NCI-H2107 (cell line): ENCODE data around the gene DIDO1.
A peak's percentile ranks its signal among the peaks of the same experiment; 100 is the strongest.

ENCODE experiments used
- DNase-seq: peaks from one replicate; lab custom pipeline; 2025; lab: John Stamatoyannopoulos, UW

DIDO1 gene

DNA sequence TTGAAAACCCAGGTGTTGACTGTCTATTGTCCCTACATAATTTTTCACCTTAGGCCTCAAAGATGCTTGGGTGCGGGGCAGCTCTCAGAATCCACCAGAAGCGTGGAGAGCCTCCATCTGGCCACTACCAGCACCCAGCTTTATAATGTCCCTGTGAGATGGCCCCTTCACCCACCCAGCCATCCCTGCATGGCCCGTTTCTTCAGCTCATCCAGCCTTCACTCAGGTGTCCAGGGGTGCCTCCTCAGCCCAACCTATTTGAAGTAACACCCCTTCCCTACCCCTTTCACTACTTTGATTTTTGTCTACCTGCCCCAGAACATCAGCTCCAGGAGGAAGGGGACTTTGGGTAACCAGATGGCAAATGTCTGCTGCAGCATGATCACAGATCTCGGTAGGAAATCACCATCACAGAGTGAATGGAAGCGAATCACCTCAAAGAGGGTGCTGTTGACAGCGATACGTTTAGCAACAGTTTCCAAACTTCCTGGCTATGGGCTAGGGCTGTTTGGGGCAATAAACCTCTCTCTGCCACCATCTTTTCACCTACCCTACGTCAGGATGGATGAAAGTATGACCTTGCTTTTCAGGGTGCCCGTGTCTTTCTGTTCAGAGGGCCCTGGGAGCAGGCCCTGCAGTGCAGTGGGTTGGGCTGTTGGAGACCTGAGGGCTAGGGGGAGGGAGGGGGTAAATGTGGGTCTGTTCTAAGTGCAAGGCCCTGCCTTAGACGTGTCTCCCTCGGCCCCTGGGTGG, 25.0 kb upstream of the DIDO1 start:
- DNase-seq = no peak

DNA sequence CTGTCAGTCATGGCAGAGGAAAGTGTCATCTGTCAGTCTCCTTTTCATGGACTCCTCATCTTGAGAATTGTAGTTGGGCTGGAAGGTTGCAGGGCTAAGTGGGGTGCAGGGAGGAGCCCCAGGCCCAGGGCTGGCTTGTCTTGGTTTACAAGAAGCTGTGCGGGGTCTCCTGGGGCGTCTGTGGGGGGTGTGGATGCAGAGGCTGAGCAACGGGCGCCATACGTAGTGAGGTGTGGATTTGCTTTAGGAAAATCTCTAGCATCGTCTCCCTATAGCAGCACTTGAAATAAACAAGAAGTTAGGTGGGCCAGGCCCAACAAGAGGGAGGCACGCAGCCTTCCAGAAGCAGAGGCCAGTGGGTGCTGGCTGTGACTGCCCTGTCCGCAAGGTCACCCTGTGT, 24.4 kb upstream of the DIDO1 start:
- no peak for DNase-seq

- DNase-seq = no peak
Observed at GRCh38 chr20:62949962-62950361, 23.7 kb upstream of the DIDO1 start.

- DNase-seq = no peak
Observed at GRCh38 chr20:62949153-62949821, 23.0 kb upstream of the DIDO1 start.

- DNase-seq = no peak
Observed at GRCh38 chr20:62947532-62948300, 21.4 kb upstream of the DIDO1 start.

GRCh38 chr20:62946918-62947317, 20.6 kb upstream of the DIDO1 start:
- DNase-seq = no peak

DNA sequence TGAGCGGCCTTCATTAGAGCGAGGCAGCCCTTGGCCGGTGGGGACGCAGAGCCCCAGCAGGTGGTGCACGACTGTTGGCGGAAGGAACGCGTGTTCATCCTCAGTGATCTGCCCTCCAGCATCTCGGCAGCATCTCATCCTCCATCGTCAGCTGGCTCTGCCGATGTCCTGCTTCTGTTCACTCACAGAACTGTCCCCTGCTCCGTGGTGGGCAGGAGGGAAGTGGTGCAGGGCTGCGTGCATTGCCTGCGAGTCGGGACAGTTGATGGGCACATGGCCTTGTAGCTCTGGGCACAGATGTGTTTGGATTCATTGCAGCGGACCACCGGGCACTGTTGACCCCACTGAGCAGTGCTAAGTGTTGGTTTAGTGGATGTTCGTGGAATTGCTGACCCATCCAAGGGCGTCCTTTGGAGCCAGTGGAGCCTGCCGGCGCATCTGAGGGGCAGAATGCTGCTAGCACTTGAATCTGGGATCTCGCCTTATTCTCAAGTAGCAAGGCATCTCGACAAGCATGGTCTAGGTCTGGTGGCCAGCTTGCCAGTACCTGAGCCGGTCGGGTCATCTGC, 19.6 kb upstream of the DIDO1 start:
- no peak for DNase-seq

- no peak for DNase-seq
Observed at GRCh38 chr20:62944746-62945145, 18.4 kb upstream of the DIDO1 start.

GRCh38 chr20:62944184-62944583, 17.9 kb upstream of the DIDO1 start:
- DNase-seq = no peak

DNA sequence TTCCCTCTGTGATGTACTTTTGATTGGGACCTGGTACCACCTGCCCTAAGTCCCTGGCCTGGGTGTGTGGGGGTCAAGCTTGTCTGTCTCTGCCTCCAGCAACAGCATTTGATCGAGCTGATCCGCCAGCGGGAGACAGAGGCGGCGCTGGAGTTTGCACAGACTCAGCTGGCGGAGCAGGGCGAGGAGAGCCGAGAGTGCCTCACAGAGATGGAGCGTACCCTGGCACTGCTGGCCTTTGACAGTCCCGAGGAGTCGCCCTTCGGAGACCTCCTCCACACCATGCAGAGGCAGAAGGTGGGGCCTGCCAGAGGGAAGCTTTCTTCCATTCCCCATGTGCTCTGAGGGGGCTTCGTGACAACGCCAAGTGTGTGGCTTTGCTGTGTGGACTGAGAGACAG, 17.1 kb upstream of the DIDO1 start:
- DNase-seq = no peak

DNA sequence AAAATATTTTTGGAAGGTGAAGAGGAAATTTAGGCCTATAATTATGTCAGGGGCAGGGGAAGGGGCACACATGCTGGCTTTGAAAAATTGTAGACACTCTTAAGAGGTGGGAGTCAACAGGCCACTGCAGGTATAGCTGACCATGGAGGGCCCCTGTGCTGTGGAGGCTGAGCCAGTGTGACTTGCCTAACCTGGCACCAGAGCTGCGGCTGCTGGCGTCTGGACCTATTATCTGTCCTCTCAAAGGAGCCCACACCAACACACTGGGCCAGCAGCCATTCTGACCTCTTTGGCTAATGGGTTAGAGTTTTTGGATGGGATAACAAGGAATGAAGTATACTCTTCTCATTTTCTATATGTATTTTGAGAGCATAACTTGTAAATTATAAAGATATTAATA, 16.2 kb upstream of the DIDO1 start:
- no peak for DNase-seq

- no peak for DNase-seq
Observed at GRCh38 chr20:62941792-62942191, 15.5 kb upstream of the DIDO1 start.

- no peak for DNase-seq
Observed at GRCh38 chr20:62940875-62941274, 14.6 kb upstream of the DIDO1 start.

- no peak for DNase-seq
Observed at GRCh38 chr20:62938105-62938888, 12.0 kb upstream of the DIDO1 start, which contains the start of gene GID8. GID8 (plus strand) TSS chr20:62938147; CDS start chr20:62941503, 3,356 bp downstream.

DNA sequence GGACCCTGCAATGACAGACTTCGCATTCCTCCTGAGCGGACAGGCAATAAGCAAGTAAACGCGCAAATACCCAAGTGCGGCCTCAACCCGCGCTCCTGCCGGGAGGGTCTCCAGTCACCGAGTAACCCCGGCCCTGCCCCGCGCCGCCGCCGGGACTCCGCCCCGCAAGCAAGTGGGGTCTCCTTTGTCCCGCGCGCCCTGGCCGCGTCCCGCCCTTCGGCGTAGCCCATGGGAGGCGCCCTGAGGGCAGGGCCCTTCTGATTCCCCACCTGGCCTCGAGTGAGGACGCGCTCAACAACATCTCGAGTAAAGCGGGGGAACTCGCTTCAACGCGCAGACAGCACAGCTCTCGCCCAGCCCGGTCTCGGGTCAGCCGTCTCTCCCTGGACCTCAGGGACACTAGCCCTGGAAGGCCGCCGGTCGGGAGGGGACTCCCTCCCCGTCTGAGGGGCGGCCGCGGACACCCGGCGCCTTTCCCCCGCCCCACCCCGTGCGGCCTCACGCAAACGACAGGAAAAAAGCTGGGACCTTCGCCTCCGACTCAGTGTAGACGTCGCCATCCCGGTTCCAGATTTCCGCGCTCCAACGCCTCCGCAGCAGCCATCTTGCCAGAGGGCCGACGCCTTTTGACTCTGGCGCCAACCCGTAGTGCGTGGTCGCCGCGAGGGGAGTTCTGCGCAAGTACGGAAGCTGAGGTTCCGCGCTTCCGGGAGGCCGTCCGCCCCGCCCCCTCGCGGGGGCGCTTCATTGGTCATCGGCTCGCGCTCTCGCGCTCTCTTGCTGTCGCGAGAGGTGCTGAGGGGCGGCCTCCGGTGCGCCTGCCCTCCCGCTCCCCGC, 11.2 kb upstream of the DIDO1 start:
- DNase-seq = peak; percentile 86

DNA sequence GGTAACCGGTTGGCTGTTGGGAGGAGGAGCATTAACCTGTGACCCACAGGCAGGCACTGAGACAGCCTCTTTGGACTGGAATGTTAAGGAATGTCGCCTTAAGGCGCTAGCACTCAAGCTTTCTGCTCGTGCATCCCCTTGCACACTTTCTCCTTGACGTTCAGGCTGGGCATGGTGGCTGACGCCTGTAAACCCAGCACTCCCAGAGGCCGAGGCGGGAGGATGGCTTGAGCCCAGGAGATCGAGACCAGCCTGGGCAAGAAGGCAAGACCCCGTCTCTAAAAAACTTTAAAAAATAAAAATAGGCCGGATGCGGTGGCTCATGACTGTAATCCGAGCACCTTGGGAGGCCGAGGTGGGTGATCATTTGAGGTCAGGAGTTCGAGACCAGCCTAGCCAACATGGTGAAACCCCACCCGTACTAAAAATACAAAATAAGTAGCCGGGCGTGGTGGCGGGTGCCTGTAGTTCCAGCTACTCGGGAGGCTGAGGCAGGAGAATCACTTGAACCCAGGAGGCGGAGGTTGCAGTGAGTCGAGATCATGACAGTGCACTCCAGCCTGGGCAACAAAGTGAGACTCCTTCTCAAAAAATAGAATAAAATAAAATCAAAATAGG, 9.8 kb upstream of the DIDO1 start:
- DNase-seq = no peak

- DNase-seq = no peak
Observed at GRCh38 chr20:62935204-62935967, 9.1 kb upstream of the DIDO1 start.

GRCh38 chr20:62933966-62934365, 7.7 kb upstream of the DIDO1 start:
- no peak for DNase-seq

DNA sequence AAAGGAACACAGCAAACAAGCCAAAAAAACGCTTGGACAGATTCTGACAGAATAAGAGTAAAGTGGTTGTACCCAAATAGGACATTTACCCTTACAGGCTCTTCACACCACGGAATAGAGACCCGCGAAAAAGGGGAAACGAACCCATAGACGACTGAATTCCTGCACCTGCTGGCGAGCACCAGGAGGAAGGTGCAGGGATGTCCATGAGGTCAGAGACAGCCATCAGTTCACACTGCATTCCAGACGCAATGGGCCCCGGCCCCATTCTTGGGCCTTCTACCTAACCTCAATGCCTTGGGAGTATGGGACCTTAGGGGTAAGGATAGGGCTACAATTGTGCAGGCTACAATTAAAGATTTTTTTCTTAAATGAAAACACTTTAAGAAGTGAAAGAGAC, 5.2 kb upstream of the DIDO1 start:
- DNase-seq = no peak
